ENCODE results near the gene RTN4RL2.

The RTN4RL2 gene

GRCh38 chr11:57419146-57419545 lies 41.2 kb upstream of the RTN4RL2 start:
- H3K4me3 ChIP-seq (replicated peaks; ENCODE audit: low read depth, low read length) = no peak overlapping the region
- TF ChIP-seq CTCF (IDR thresholded peaks at IDR 0.05; ENCODE audit: low read depth, low read length, missing control alignments) = no peak
- DNase-seq (ENCODE audit: extremely low read depth, low read depth) = no peak

GRCh38 chr11:57421066-57421465 lies 39.3 kb upstream of the RTN4RL2 start:
- H3K4me3 ChIP-seq (replicated peaks; ENCODE audit: low read depth, low read length) = no peak overlapping the region
- no peak for DNase-seq (ENCODE audit: extremely low read depth, low read depth)
- TF ChIP-seq CTCF (IDR thresholded peaks at IDR 0.05; ENCODE audit: low read depth, low read length, missing control alignments) = no peak

GRCh38 chr11:57421805-57422204 lies 38.5 kb upstream of the RTN4RL2 start:
- no peak overlapping the region for H3K4me3 ChIP-seq (replicated peaks; ENCODE audit: low read depth, low read length)

GRCh38 chr11:57422669-57423068 lies 37.7 kb upstream of the RTN4RL2 start:
- DNase-seq (ENCODE audit: extremely low read depth, low read depth) = no peak
- TF ChIP-seq CTCF (IDR thresholded peaks at IDR 0.05; ENCODE audit: low read depth, low read length, missing control alignments) = no peak
- no peak overlapping the region for H3K4me3 ChIP-seq (replicated peaks; ENCODE audit: low read depth, low read length)

More at GRCh38 chr11:57421805-57422204, 38.5 kb upstream of the RTN4RL2 start:
- no peak for DNase-seq (ENCODE audit: extremely low read depth, low read depth)
- no peak for TF ChIP-seq CTCF (IDR thresholded peaks at IDR 0.05; ENCODE audit: low read depth, low read length, missing control alignments)

GRCh38 chr11:57424137-57424791 lies 36.1 kb upstream of the RTN4RL2 start:
- TF ChIP-seq CTCF (IDR thresholded peaks at IDR 0.05; ENCODE audit: low read depth, low read length, missing control alignments) = no peak
- DNase-seq (ENCODE audit: extremely low read depth, low read depth) = no peak
- peak overlapping the region; percentile 66 for H3K4me3 ChIP-seq (replicated peaks; ENCODE audit: low read depth, low read length)

- TF ChIP-seq CTCF (IDR thresholded peaks at IDR 0.05; ENCODE audit: low read depth, low read length, missing control alignments) = no peak
- peak overlapping the region; percentile 66 for H3K4me3 ChIP-seq (replicated peaks; ENCODE audit: low read depth, low read length)
- DNase-seq (ENCODE audit: extremely low read depth, low read depth) = peak; percentile 72
These were observed 35.4 kb upstream of the RTN4RL2 start for GRCh38 chr11:57424792-57425564.

Data from HFF-Myc (cell line).